DOHH2 (cell line): Measurements from ENCODE around the gene TMEM140.

Experiments
- CTCF ChIP-seq: fragments of 200-600 bp; sonication (generic); IDR thresholded peaks from one replicate; pipeline ENCODE4 v1.5.1; 2014; ENCODE audit warnings: antibody characterized with exemption, mild to moderate bottlenecking, low read depth, low read length; ENCODE audit not compliant: poor library complexity, severe bottlenecking
- EZH2phosphoT487 ChIP-seq: fragments of 200-600 bp; sonication (generic); IDR thresholded peaks from 2 replicates; pipeline ENCODE4 v1.6.1; 2017; ENCODE audit warnings: borderline replicate concordance, mild to moderate bottlenecking, antibody characterized with exemption, low read length, moderate library complexity, mixed read lengths

DNA sequence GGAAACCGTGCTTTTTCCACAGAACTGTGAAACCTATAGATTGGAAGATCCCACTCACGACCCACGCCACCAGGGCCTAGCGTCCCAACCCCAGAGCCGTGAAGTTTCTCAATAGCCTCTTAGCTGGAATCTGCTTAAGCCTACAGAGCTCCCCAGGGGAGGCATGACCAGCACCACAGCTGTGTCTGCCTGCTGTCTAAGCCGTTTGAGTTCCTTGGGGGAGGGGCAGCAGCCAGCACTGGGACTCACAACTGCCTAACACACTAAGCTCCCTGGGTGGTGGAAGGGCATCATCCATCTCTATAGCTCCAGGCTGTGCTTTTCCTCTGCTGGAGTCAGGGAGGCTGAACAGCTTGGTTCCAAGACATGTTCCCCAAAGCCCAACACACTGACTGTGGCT is 26.0 kb upstream of the TMEM140 start:
- no peak for TF ChIP-seq CTCF
- TF ChIP-seq EZH2phosphoT487: no peak
